Activated CD4-positive, alpha-beta memory T cell treated with anti-CD3 and anti-CD28 coated beads for 36 hours (primary cell): ENCODE data around the gene ENTPD7. TPM values are rescaled to one million over a fixed set of nuclear protein-coding genes. Genes with fewer than 3 reads are reported as not detected.

Source experiments
- CTCF ChIA-PET: fragments of 350-600 bp; sonication (Branson Sonifier 250); formaldehyde crosslinking; loops from one replicate; lab custom pipeline; 2021; ENCODE audit warnings: antibody characterized with exemption, inconsistent platforms; lab: Charles Lee
- POLR2A ChIA-PET: fragments of 350-600 bp; sonication (Branson Sonifier 250); formaldehyde crosslinking; loops from one replicate; lab custom pipeline; 2021; ENCODE audit warnings: antibody characterized with exemption; lab: Charles Lee
- DNase-seq: peaks from one replicate; pipeline ENCODE4 v3.0.0-alpha.2; 2020
- H3K27ac Mint-ChIP-seq: one replicate; pipeline ENCODE4 v1.8.0; 2021; ENCODE audit warnings: mixed read lengths
- H3K27me3 Mint-ChIP-seq: one replicate; pipeline ENCODE4 v1.8.0; 2021; ENCODE audit warnings: mixed read lengths
- H3K36me3 Mint-ChIP-seq: one replicate; pipeline ENCODE4 v1.8.0; 2021; ENCODE audit warnings: mixed read lengths
- H3K4me1 Mint-ChIP-seq: one replicate; pipeline ENCODE4 v1.8.0; 2021; ENCODE audit warnings: low read depth, mixed read lengths
- H3K4me3 Mint-ChIP-seq: one replicate; pipeline ENCODE4 v1.8.0; 2021; ENCODE audit warnings: mild to moderate bottlenecking, mixed read lengths
- H3K9me3 Mint-ChIP-seq: one replicate; pipeline ENCODE4 v1.8.0; 2021; ENCODE audit warnings: mixed read lengths
- intact Hi-C: fragments of 100-400 bp; cut with micrococcal nuclease; formaldehyde crosslinking; loops from one replicate; pipeline ENCODE4 v1.15.1; 2023
- total RNA-seq, 2 experiments: library from RNA; stranded (reverse); gene quantifications; one replicate each; pipeline ENCODE4 v1.2.3, GENCODE V29; 2021

Gene ENTPD7
- total RNA-seq = 1 to 10 TPM; 3.0 to 3.3 TPM

- peak; percentile 96 for DNase-seq
- POLR2A ChIA-PET = interaction anchor here (0.5 to 4.6 kb wide), 7 partner anchors 39 to 351 kb away, joined by 3 to 55 read pairs (median 4); partner anchors contain the start of genes COX15, CUTC, DNMBP and SLC25A28
- peak within 1 kb of the TSS; percentile 84 for H3K27ac Mint-ChIP-seq
- H3K4me3 Mint-ChIP-seq = peak within 1 kb of the TSS; percentile 83
- H3K27me3 Mint-ChIP-seq = peaks cover 18% of the 10 kb centered on the region
- H3K36me3 Mint-ChIP-seq = no peaks in the 10 kb centered on the region
- H3K9me3 Mint-ChIP-seq = no peaks in the 10 kb centered on the region
- intact Hi-C loops = loop anchor here (1.0 to 2.0 kb wide), 4 partner anchors 39 to 229 kb away; partner anchors contain the start of genes COX15, CUTC, GOT1 and SLC25A28
- CTCF ChIA-PET = interaction anchor here (0.7 to 2.1 kb wide), 10 partner anchors 29 to 223 kb away, joined by 3 to 8 read pairs (median 4); partner anchors contain the start of gene CUTC
- peaks cover 18% of the 10 kb centered on the region for H3K4me1 Mint-ChIP-seq
Measured at GRCh38 chr10:99659031-99659867, at the start of gene ENTPD7. TSS of gene ENTPD7 (plus strand) at chr10:99659509. CDS start at chr10:99659957, 448 bp downstream.

GRCh38 chr10:99610221-99610620 is 49.1 kb upstream of the ENTPD7 start:
- H3K9me3 Mint-ChIP-seq = no peaks in the 10 kb centered on the region
- POLR2A ChIA-PET = no interaction called here
- no peak overlapping the region for H3K27ac Mint-ChIP-seq
- no peak for DNase-seq
- intact Hi-C loops = no loop called here
- H3K27me3 Mint-ChIP-seq = no peaks in the 10 kb centered on the region
- H3K4me3 Mint-ChIP-seq = no peak overlapping the region
- H3K4me1 Mint-ChIP-seq = peaks cover 23% of the 10 kb centered on the region
- CTCF ChIA-PET = interaction anchor here (2.1 kb wide), 1 partner anchor 175 kb away, joined by 12 read pairs; no protein-coding TSS in a partner anchor
- peaks cover 24% of the 10 kb centered on the region for H3K36me3 Mint-ChIP-seq

- H3K4me1 Mint-ChIP-seq = peaks cover 33% of the 10 kb centered on the region
- no peak for DNase-seq
- H3K27ac Mint-ChIP-seq = no peak overlapping the region
- no peak overlapping the region for H3K4me3 Mint-ChIP-seq
- H3K9me3 Mint-ChIP-seq = no peaks in the 10 kb centered on the region
- peaks cover 29% of the 10 kb centered on the region for H3K36me3 Mint-ChIP-seq
- ChIA-PET POLR2A (no interaction called here), CTCF (interaction anchor here (1.0 to 8.9 kb wide), 8 partner anchors 9 to 181 kb away, joined by 3 to 106 read pairs (median 9); partner anchors contain the start of gene GOT1)
- intact Hi-C loops = no loop called here
- no peaks in the 10 kb centered on the region for H3K27me3 Mint-ChIP-seq
Measured at GRCh38 chr10:99611326-99611725, 48.0 kb upstream of the ENTPD7 start.

GRCh38 chr10:99612167-99612831 is 47.0 kb upstream of the ENTPD7 start:
- peak overlapping the region; percentile 70 for H3K27ac Mint-ChIP-seq
- ChIA-PET POLR2A (interaction anchor here (0.6 to 1.2 kb wide), 3 partner anchors 47 to 181 kb away, joined by 3 read pairs; partner anchors contain the start of gene ENTPD7), CTCF (interaction anchor here (0.6 to 8.9 kb wide), 27 partner anchors 9 to 1478 kb away, joined by 3 to 106 read pairs (median 3); partner anchors contain the start of genes CUTC, ENTPD7, GOT1 and R3HCC1L)
- peaks cover 42% of the 10 kb centered on the region for H3K4me1 Mint-ChIP-seq
- intact Hi-C loops = loop anchor here (1.0 kb wide), 2 partner anchors 52 to 220 kb away; no protein-coding TSS in a partner anchor
- peaks cover 33% of the 10 kb centered on the region for H3K36me3 Mint-ChIP-seq
- H3K4me3 Mint-ChIP-seq = no peak overlapping the region
- no peaks in the 10 kb centered on the region for H3K27me3 Mint-ChIP-seq
- DNase-seq = no peak
- H3K9me3 Mint-ChIP-seq = no peaks in the 10 kb centered on the region

- ChIA-PET POLR2A (interaction anchor here (1.0 to 2.6 kb wide), 4 partner anchors 55 to 185 kb away, joined by 3 to 7 read pairs (median 4); partner anchors contain the start of gene GOT1), CTCF (interaction anchor here (0.6 to 8.9 kb wide), 11 partner anchors 13 to 1210 kb away, joined by 3 to 106 read pairs (median 3); partner anchors contain the start of gene ENTPD7)
- Mint-ChIP-seq H3K27me3 (no peaks in the 10 kb centered on the region), H3K4me1 (peaks cover 60% of the 10 kb centered on the region), H3K27ac (peak overlapping the region; percentile 82), H3K9me3 (no peaks in the 10 kb centered on the region), H3K4me3 (peak overlapping the region; percentile 2), H3K36me3 (peaks cover 37% of the 10 kb centered on the region)
- intact Hi-C loops = loop anchor here (5.0 kb wide), 1 partner anchor 572 kb away; the partner anchor contains the start of gene ERLIN1
- no peak for DNase-seq
Measured at GRCh38 chr10:99615426-99615825, 43.9 kb upstream of the ENTPD7 start.

- ChIA-PET POLR2A (interaction anchor here (1.5 to 4.2 kb wide), 3 partner anchors 42 to 188 kb away, joined by 3 to 24 read pairs (median 4); partner anchors contain the start of genes ENTPD7 and GOT1), CTCF (interaction anchor here (1.1 to 8.9 kb wide), 3 partner anchors 59 to 391 kb away, joined by 3 to 106 read pairs (median 97); no protein-coding TSS in a partner anchor)
- intact Hi-C loops = loop anchor here (5.0 kb wide), 1 partner anchor 570 kb away; the partner anchor contains the start of gene ERLIN1
- H3K36me3 Mint-ChIP-seq = peaks cover 23% of the 10 kb centered on the region
- H3K4me3 Mint-ChIP-seq = peak overlapping the region; percentile 85
- no peak overlapping the region for H3K27ac Mint-ChIP-seq
- DNase-seq = no peak
- peaks cover 57% of the 10 kb centered on the region for H3K4me1 Mint-ChIP-seq
- H3K9me3 Mint-ChIP-seq = no peaks in the 10 kb centered on the region
- no peaks in the 10 kb centered on the region for H3K27me3 Mint-ChIP-seq
Measured at GRCh38 chr10:99617696-99618095, 41.6 kb upstream of the ENTPD7 start.

GRCh38 chr10:99619090-99619800 is 40.1 kb upstream of the ENTPD7 start:
- peaks cover 49% of the 10 kb centered on the region for H3K4me1 Mint-ChIP-seq
- POLR2A ChIA-PET = interaction anchor here (0.9 to 5.2 kb wide), 5 partner anchors 40 to 189 kb away, joined by 3 to 55 read pairs (median 5); partner anchors contain the start of genes COX15, CUTC, ENTPD7 and GOT1
- DNase-seq = no peak
- H3K36me3 Mint-ChIP-seq = peaks cover 22% of the 10 kb centered on the region
- CTCF ChIA-PET = interaction anchor here (0.9 to 8.9 kb wide), 3 partner anchors 59 to 189 kb away, joined by 3 to 106 read pairs (median 5); partner anchors contain the start of gene GOT1
- H3K9me3 Mint-ChIP-seq = no peaks in the 10 kb centered on the region
- intact Hi-C loops = loop anchor here (1.0 to 5.0 kb wide), 2 partner anchors 92 to 568 kb away; partner anchors contain the start of gene ERLIN1
- H3K27me3 Mint-ChIP-seq = no peaks in the 10 kb centered on the region
- H3K4me3 Mint-ChIP-seq = peak overlapping the region; percentile 85
- peak overlapping the region; percentile 91 for H3K27ac Mint-ChIP-seq

- H3K4me3 Mint-ChIP-seq = peak within 1 kb of the TSS; percentile 85
- H3K9me3 Mint-ChIP-seq = no peaks in the 10 kb centered on the region
- ChIA-PET POLR2A (interaction anchor here (1.0 to 5.2 kb wide), 4 partner anchors 40 to 190 kb away, joined by 4 to 55 read pairs (median 22); partner anchors contain the start of genes COX15, CUTC, ENTPD7 and GOT1), CTCF (interaction anchor here (0.6 to 8.9 kb wide), 5 partner anchors 39 to 184 kb away, joined by 3 to 106 read pairs (median 3); partner anchors contain the start of gene ENTPD7)
- DNase-seq = peak; percentile 53
- H3K27me3 Mint-ChIP-seq = no peaks in the 10 kb centered on the region
- peaks cover 45% of the 10 kb centered on the region for H3K4me1 Mint-ChIP-seq
- intact Hi-C loops = loop anchor here (1.0 to 5.0 kb wide), 8 partner anchors 39 to 1486 kb away; partner anchors contain the start of genes COX15, CUTC, ENTPD7 and ERLIN1
- peaks cover 22% of the 10 kb centered on the region for H3K36me3 Mint-ChIP-seq
- H3K27ac Mint-ChIP-seq = peak within 1 kb of the TSS; percentile 96
Measured at GRCh38 chr10:99619851-99620710, 39.2 kb upstream of the ENTPD7 start, which contains the start of gene SLC25A28. TSS of gene SLC25A28 (minus strand) at chr10:99620439. CDS start at chr10:99620335, 104 bp downstream.

- H3K4me1 Mint-ChIP-seq = peaks cover 37% of the 10 kb centered on the region
- H3K27ac Mint-ChIP-seq = peak overlapping the region; percentile 96
- H3K9me3 Mint-ChIP-seq = no peaks in the 10 kb centered on the region
- DNase-seq = peak; percentile 95
- H3K27me3 Mint-ChIP-seq = no peaks in the 10 kb centered on the region
- H3K36me3 Mint-ChIP-seq = peaks cover 16% of the 10 kb centered on the region
- ChIA-PET CTCF (interaction anchor here (0.6 to 2.7 kb wide), 6 partner anchors 9 to 185 kb away, joined by 3 to 11 read pairs (median 3); partner anchors contain the start of gene ENTPD7), POLR2A (interaction anchor here (1.0 to 5.2 kb wide), 5 partner anchors 11 to 191 kb away, joined by 4 to 55 read pairs (median 20); partner anchors contain the start of genes COX15, CUTC, ENTPD7 and GOT1)
- intact Hi-C loops = loop anchor here (1.0 to 2.0 kb wide), 6 partner anchors 38 to 1487 kb away; partner anchors contain the start of genes COX15, CUTC, ENTPD7 and GOT1
- peak overlapping the region; percentile 80 for H3K4me3 Mint-ChIP-seq
Measured at GRCh38 chr10:99620711-99621453, 38.4 kb upstream of the ENTPD7 start.
